AG10803 (cell line): ENCODE measurements around the gene RASA3.

Experiments
- DNase-seq: peaks from one replicate; pipeline ENCODE4 v3.0.0; 2010; ENCODE audit warnings: low read depth
- H3K4me3 ChIP-seq: 2 replicates; pipeline ENCODE4 v1.5.1; 2011; ENCODE audit warnings: mild to moderate bottlenecking, low read length, control low read depth
- TF ChIP-seq, protein P1 (sequence below): conservative IDR thresholded peaks from 2 replicates; pipeline ENCODE4 v1.5.1; 2011; ENCODE audit warnings: mild to moderate bottlenecking, low read length, control low read depth, inconsistent platforms

The RASA3 gene

DNA sequence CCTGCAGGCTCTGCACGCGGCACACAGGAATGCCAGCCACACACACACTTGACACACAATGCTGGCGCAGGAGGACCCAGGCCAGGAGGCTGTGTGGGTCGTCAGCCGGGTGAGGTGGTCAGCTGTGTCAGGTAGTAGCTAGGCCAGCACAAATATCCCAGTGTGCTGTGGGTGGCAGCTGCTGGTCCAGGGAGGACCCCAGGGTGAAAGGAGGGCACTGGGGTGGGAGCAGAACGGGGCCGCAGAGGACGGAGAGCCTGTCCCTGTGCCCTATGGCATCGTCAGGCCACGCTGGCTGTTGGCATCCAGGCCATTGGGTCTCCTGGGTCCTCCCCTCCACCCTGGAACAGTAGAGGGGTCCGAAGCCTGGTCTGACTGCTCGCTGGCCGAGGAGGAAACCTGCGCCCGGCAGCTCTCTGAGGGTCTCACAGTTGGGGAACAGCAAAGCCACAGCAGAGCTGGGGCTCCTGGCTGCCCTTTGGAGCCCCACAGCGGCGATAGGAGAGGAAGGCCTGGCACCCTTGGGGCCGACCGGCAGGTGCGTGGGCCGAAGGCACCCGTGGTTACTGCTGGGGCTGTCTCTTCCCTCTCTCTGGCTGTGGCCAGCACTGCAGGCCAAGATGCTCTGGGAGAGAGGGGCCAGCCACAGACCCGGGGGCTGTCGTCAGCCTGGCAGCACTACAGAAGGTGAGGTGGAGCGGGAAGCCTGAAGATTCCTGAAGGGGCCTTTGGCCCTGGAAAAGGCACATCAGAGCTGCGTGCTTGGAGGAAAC, 185.8 kb downstream of the RASA3 start:
- no peak overlapping the region for H3K4me3 ChIP-seq
- no peak for DNase-seq
- TF ChIP-seq, protein P1, sequence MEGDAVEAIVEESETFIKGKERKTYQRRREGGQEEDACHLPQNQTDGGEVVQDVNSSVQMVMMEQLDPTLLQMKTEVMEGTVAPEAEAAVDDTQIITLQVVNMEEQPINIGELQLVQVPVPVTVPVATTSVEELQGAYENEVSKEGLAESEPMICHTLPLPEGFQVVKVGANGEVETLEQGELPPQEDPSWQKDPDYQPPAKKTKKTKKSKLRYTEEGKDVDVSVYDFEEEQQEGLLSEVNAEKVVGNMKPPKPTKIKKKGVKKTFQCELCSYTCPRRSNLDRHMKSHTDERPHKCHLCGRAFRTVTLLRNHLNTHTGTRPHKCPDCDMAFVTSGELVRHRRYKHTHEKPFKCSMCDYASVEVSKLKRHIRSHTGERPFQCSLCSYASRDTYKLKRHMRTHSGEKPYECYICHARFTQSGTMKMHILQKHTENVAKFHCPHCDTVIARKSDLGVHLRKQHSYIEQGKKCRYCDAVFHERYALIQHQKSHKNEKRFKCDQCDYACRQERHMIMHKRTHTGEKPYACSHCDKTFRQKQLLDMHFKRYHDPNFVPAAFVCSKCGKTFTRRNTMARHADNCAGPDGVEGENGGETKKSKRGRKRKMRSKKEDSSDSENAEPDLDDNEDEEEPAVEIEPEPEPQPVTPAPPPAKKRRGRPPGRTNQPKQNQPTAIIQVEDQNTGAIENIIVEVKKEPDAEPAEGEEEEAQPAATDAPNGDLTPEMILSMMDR: no peak

DNA sequence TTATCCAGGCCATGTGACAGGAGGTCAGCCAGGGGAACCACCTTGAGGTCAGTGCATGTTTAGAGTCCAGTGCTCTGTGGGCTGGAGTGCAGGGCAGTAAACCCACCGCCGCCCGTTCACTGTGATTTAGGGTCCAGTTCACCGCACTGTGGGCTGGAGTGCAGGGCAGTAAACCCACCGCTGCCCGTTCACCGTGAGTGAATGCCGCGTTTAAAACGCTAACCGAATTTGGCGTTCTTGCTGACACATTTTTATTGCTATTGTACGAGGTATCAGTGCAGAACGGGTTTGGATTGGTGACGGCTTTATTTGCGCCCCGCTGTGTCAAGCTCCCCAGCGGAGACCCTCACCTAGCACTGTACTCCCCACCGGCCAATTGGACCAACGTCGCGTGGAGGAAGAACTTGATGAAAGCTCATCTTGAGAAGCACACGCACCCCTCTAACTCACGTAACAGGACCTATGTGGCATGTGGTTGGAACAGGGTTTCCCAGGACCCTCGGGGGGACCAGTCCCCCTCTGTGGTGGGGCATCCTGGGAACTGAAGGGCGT, 186.5 kb downstream of the RASA3 start:
- TF ChIP-seq, protein P1: no peak
- no peak overlapping the region for H3K4me3 ChIP-seq
- no peak for DNase-seq

DNA sequence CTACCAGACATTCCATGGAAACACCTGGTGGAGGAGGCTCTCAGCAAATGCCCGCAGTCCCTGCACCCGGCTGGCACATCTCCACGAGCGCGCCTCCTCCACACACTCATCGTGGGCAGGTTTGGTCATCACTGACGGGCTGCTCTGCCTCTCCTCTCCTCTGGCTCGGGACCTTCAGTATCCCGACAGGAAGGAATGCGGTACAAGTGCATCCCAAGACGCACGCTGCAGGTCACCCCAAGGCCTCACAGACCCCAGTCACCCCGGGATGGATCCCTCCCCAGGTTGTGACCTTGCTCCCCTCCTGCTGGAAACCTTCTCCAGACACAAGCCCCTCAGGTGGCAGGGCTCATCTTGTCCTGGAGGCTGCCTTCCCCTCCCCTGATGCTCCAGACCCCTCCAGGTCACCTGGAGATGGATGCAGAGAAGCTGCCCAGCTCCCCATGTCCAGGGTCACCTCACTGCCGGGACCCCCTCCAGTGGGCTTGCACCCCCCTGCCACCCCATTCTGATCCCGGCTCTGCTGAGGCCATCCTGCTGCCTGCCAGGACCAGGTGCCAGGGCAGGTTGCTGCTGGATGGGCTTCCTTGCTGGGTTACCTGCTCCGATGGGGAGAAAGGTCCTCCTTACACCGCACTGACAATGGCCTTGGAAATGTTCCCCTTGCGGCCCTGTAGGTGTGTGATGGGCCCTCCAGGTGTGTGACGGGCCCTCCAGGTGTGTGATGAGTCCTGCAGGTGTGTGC, 188.4 kb downstream of the RASA3 start:
- TF ChIP-seq, protein P1: no peak
- no peak for DNase-seq
- no peak overlapping the region for H3K4me3 ChIP-seq

DNA sequence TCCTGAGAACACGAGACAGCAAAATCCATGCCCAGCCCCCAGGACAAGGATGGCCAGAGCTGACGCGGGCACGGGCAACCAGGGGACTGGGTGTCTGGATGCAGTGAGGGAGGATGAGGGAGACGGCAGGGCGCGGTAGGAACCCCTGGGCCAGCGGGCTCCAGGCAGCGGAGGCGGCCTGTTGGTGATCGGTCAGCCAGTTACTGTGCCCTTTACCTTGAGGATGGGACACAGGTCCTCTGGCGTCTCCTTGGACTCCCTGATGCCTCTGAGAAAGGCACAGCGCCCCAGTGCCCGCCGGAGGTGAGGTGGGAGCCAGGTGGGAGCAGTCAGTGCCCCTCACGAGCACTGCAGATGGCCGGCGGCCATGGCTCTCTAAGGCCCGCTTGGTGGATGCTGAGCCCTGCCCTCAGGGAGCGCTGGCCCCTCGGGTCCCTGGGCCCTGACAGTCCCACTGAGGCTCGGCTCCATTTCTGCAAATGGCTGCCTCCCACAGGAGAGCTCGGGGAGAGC, 189.8 kb downstream of the RASA3 start:
- TF ChIP-seq, protein P1: no peak
- no peak overlapping the region for H3K4me3 ChIP-seq
- DNase-seq: no peak

DNA sequence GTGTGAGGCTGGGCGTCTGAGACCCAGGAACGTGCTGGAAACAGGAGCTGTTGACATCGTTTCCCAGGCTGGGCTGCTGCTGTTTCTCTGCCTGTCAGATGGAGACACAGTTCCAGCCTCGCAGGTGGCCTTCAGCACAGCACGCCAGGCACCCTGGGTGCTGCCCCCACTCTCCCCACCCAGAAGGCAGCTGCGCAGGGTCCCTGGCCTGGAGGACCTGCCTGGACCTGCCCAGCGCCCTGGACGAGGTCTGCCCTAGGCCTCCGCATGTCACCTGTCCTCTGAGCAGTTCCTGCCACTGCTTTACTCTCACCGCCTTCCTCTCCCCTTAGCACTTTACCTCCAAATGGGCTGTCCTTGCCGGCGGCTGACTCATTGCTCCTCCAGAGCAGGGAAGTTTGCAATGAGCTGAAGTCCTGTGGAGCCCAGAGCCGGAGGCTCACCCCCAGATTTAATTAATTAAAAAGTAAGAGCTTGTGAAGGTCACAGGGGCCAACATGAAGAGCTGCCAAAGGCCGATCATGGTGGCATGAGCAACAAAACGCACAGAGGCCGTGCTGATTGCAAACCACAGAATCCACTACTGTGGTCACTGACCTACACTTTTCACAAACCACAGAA, 190.7 kb downstream of the RASA3 start:
- no peak overlapping the region for H3K4me3 ChIP-seq
- TF ChIP-seq, protein P1: no peak
- peak; percentile 43 for DNase-seq

DNA sequence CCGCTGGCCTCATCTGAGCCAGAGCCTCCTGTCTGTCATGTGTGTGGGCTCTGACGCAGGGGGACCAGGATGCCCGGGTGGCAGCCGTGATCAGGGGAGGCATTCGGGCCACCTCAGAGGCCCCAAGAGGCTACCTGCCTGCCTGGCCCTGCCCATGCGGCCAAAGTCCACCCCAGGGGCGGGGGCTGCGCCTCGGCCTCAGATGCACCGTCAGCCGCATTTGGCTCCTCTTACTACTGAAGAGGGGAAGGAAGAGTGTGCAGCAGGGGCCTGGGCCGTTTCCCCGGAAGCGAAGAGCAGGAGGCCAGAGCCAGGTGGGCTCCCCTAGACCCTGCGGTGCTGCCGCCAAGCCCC, 192.5 kb downstream of the RASA3 start:
- DNase-seq: no peak
- TF ChIP-seq, protein P1: no peak
- no peak overlapping the region for H3K4me3 ChIP-seq
